A673 (cell line): ENCODE data around the gene TMED5.

Source experiments
- EZH2 ChIP-seq: fragments of 200-600 bp; sonication (generic); IDR thresholded peaks from 2 replicates; pipeline ENCODE4 v1.6.1; 2017; ENCODE audit warnings: borderline replicate concordance, low read depth, mild to moderate bottlenecking, mixed read lengths, antibody characterized with exemption, low read length; ENCODE audit not compliant: poor library complexity, severe bottlenecking
- TF ChIP-seq, protein P1 (sequence below): fragments of 300-800, 200-600 bp; sonication (generic); conservative IDR thresholded peaks from 2 replicates; pipeline ENCODE4 v1.5.1; 2017; ENCODE audit warnings: low read depth, mild to moderate bottlenecking, antibody characterized with exemption, low read length, moderate library complexity, mixed read lengths

- TF ChIP-seq, protein P1, sequence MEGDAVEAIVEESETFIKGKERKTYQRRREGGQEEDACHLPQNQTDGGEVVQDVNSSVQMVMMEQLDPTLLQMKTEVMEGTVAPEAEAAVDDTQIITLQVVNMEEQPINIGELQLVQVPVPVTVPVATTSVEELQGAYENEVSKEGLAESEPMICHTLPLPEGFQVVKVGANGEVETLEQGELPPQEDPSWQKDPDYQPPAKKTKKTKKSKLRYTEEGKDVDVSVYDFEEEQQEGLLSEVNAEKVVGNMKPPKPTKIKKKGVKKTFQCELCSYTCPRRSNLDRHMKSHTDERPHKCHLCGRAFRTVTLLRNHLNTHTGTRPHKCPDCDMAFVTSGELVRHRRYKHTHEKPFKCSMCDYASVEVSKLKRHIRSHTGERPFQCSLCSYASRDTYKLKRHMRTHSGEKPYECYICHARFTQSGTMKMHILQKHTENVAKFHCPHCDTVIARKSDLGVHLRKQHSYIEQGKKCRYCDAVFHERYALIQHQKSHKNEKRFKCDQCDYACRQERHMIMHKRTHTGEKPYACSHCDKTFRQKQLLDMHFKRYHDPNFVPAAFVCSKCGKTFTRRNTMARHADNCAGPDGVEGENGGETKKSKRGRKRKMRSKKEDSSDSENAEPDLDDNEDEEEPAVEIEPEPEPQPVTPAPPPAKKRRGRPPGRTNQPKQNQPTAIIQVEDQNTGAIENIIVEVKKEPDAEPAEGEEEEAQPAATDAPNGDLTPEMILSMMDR, result no peak
- TF ChIP-seq EZH2, result no peak
Observed at GRCh38 chr1:93223023-93223675, 42.9 kb upstream of the TMED5 start.
